IPS-15b (cell line): ENCODE measurements around the gene HOXD3.

Experiments used
- H3K27me3 ChIP-seq: one replicate; pipeline ENCODE4 v1.6.1; 2013; ENCODE audit warnings: low read length; ENCODE audit not compliant: control insufficient read depth, insufficient read depth
- H3K36me3 ChIP-seq: one replicate; pipeline ENCODE4 v1.6.1; 2013; ENCODE audit warnings: low read length; ENCODE audit not compliant: control insufficient read depth, insufficient read depth
- H3K4me1 ChIP-seq: one replicate; pipeline ENCODE4 v1.6.1; 2013; ENCODE audit warnings: mild to moderate bottlenecking, low read length; ENCODE audit not compliant: control insufficient read depth, insufficient read depth
- H3K4me3 ChIP-seq: one replicate; pipeline ENCODE4 v1.5.1; 2013; ENCODE audit warnings: low read depth, low read length
- H3K9ac ChIP-seq: one replicate; pipeline ENCODE4 v1.6.1; 2013; ENCODE audit warnings: low read depth, mild to moderate bottlenecking, low read length
- H3K9me3 ChIP-seq: one replicate; pipeline ENCODE4 v1.6.1; 2013; ENCODE audit warnings: mild to moderate bottlenecking, low read length; ENCODE audit not compliant: control insufficient read depth, insufficient read depth

Gene HOXD3

DNA sequence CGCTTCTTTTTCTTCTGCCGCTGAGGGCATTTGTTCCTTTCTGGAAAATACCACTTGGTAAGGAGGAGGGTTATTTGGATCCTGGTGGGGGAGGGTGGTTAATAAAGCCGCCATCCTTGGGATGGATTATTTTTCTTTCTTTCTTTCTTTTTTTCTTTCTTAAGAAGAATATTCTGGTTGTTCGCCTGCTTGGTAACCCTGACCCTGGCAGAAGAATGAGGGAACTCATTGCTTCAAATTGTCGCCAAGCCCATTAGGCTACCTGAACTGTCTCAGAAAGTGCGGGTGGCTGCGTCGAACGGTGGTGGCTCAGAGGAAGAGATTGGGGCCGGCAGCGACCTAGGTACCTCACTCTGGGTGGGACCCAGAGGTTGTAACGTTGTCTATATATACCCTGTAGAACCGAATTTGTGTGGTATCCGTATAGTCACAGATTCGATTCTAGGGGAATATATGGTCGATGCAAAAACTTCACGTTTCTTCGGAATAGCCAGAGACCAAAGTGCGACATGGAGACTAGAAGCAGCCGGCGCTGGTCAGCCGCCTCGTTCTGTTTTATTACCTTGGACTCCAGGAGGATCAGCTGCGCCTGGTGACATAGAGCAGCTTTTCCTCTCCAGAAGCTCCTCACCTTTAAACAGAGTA, 7.0 kb upstream of the HOXD3 start:
- Histone ChIP-seq H3K4me1 (no peaks in the 10 kb centered on the region), H3K9me3 (no peaks in the 10 kb centered on the region), H3K4me3 (peak overlapping the region; percentile 26), H3K9ac (no peak overlapping the region), H3K36me3 (no peaks in the 10 kb centered on the region), H3K27me3 (peaks cover 100% of the 10 kb centered on the region)

DNA sequence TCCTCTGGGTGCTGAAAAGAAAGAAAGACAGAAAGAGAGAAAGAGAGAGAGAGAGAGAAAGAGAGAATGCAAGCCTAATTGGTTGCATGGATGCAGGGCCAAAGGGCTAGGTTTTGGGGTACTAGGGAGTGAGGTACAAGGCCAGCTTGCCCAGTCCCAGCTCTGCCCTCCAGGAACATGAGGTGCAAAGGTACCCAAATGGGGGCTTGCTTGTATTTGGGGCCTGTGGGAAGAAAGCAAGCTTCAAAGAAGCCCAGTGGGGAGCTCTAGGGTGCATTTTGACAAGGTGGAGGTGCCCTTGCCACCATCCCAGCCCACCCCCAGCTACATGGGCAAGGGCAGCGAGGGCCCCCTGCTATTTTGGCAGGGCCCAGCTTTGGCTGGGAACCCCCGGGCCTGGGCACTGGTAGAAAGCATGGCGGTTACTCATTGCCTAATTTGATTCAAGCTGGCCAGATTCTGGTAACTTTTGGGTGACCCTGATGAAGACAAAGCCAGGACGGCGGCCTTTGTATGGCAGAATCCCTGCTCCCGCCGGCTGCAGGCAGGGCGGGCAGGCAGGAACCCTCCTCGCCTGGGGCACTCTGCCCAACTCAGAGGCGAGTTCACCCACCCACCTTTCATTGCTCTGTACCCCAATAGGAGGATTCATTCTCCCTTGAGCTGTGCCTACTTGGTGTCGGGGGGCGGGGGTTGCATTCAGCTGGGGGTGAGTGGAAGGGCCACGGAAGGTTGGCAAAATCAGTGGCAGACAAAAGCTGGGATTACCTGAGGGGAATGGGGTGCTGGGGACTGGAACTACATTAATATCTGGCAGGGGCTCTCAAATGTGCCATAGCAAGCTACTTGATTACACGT, 6.3 kb upstream of the HOXD3 start:
- Histone ChIP-seq H3K36me3 (no peaks in the 10 kb centered on the region), H3K9ac (no peak overlapping the region), H3K27me3 (peaks cover 100% of the 10 kb centered on the region), H3K4me3 (peak overlapping the region; percentile 26), H3K4me1 (peaks cover 2% of the 10 kb centered on the region), H3K9me3 (no peaks in the 10 kb centered on the region)

GRCh38 chr2:176151442-176152287, 5.4 kb upstream of the HOXD3 start, which contains the start of gene HOXD4:
Gene HOXD4 (plus strand): TSS chr2:176151550. CDS start chr2:176151634, 84 bp downstream.
- no peaks in the 10 kb centered on the region for H3K9me3 ChIP-seq
- no peak within 1 kb of the TSS for H3K9ac ChIP-seq
- H3K4me1 ChIP-seq = peaks cover 2% of the 10 kb centered on the region
- H3K36me3 ChIP-seq = no peaks in the 10 kb centered on the region
- H3K4me3 ChIP-seq = peak within 1 kb of the TSS; percentile 26
- peaks cover 100% of the 10 kb centered on the region for H3K27me3 ChIP-seq

GRCh38 chr2:176152350-176153181, 4.5 kb upstream of the HOXD3 start:
- peaks cover 2% of the 10 kb centered on the region for H3K4me1 ChIP-seq
- no peak overlapping the region for H3K9ac ChIP-seq
- peak overlapping the region; percentile 8 for H3K4me3 ChIP-seq
- peaks cover 100% of the 10 kb centered on the region for H3K27me3 ChIP-seq
- no peaks in the 10 kb centered on the region for H3K36me3 ChIP-seq
- H3K9me3 ChIP-seq = no peaks in the 10 kb centered on the region

- peaks cover 100% of the 10 kb centered on the region for H3K27me3 ChIP-seq
- peaks cover 2% of the 10 kb centered on the region for H3K4me1 ChIP-seq
- H3K9me3 ChIP-seq = no peaks in the 10 kb centered on the region
- no peak overlapping the region for H3K4me3 ChIP-seq
- H3K9ac ChIP-seq = no peak overlapping the region
- H3K36me3 ChIP-seq = no peaks in the 10 kb centered on the region
Observed at GRCh38 chr2:176154576-176155252, 2.4 kb upstream of the HOXD3 start.

- Histone ChIP-seq H3K36me3 (no peaks in the 10 kb centered on the region), H3K4me3 (no peak overlapping the region), H3K9me3 (no peaks in the 10 kb centered on the region), H3K27me3 (peaks cover 100% of the 10 kb centered on the region), H3K4me1 (peaks cover 2% of the 10 kb centered on the region), H3K9ac (no peak overlapping the region)
Observed at GRCh38 chr2:176155356-176156044, 1.6 kb upstream of the HOXD3 start.

DNA sequence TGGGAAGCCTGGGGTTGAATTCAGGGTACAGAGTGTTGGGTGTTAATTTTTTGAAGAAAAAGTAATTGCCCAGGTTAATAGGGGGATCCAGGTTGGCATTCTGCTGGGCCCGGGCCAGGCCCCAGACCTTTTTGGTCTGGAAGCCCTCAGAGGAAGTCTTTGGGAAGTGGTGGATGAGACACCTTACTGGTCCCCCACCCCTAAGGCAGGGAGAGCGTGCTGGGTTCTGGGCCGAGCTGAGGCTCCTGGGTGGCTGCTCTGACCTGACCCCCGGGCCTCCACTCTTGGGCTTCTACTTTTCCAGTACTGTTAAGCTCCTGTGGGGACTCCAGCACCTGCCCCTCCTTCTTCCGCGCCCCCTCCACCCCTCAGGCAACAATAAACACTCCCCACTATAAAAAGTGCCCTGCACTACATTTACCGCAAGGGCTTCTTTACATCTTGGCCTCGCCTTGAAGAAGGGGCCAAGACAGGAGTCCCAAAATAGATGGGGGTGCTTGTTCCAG, 753 bp upstream of the HOXD3 start:
- Histone ChIP-seq H3K27me3 (peaks cover 100% of the 10 kb centered on the region), H3K4me3 (peak overlapping the region; percentile 0), H3K36me3 (no peaks in the 10 kb centered on the region), H3K4me1 (peaks cover 2% of the 10 kb centered on the region), H3K9me3 (no peaks in the 10 kb centered on the region), H3K9ac (no peak overlapping the region)

DNA sequence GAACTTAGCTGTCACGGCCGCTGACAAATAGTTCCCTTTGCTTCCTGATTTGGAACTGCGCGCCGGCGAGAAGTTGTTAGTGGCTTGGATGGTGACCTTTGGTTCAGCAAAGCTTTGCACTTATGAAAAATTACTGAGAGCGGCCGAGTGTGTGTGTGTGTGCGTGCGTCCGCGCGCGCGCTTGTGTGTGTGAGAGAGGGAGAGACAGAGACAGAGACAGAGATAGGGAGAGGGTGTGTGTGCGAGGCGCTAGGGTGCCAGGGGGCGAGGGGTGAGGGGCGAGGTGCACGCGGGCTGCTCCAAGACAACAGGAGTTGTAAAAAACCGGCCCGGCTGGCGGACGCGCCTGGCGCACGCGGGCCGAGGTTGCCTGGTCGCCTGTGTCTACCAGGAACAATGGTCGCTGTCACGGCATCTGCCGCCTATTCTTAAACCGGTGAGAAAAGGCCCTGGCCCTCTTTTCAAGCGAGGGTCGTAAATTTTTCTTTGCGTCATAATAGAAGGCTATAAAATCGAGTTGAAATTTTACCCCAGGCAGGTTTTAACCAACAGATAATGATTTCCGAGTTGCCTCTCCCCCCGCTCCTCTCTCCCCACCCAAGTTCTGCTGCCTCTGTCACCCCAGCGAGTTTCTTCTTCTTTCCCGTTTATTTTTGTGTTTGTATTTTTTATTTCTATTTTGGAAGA, 535 bp downstream of the HOXD3 start:
- Histone ChIP-seq H3K9me3 (no peaks in the 10 kb centered on the region), H3K4me1 (peaks cover 2% of the 10 kb centered on the region), H3K4me3 (peak overlapping the region; percentile 18), H3K36me3 (no peaks in the 10 kb centered on the region), H3K9ac (no peak overlapping the region), H3K27me3 (peaks cover 100% of the 10 kb centered on the region)

GRCh38 chr2:176158186-176158591, 1.1 kb downstream of the HOXD3 start:
- H3K36me3 ChIP-seq = no peaks in the 10 kb centered on the region
- H3K4me3 ChIP-seq = peak overlapping the region; percentile 18
- H3K27me3 ChIP-seq = peaks cover 100% of the 10 kb centered on the region
- H3K9ac ChIP-seq = no peak overlapping the region
- peaks cover 2% of the 10 kb centered on the region for H3K4me1 ChIP-seq
- H3K9me3 ChIP-seq = no peaks in the 10 kb centered on the region
